Measurements from ENCODE around the gene C4BPA. TPM values are rescaled to one million over a fixed set of nuclear protein-coding genes. Genes with fewer than 3 reads are reported as not detected.

C4BPA gene
- total RNA-seq, 1 donor = not detected

DNA sequence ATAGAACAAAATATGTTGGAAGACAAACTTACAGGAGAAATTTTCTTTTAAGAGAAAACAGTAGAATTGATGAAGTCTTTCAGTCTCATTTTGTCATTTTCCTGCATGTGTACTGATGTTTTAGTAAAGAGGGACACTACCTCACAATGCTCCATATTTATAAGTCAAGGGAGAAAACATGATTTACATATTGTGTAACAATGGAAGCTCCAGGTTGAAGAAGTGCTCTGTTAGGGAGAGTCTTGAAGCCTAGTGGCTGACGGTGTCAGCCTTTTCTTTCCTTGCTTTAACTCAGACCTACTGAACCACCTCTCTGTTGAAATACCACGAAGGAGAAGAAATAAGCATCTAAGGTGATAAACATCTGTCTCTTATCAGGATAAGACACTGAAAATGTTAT is 75.0 kb downstream of the C4BPA start:
- H3K36me3 ChIP-seq (ENCODE audit: insufficient read depth, low read length) = no peaks in the 10 kb centered on the region
- no peak for DNase-seq (ENCODE audit: insufficient read length, low spot score, missing footprints)
- H2AFZ ChIP-seq (ENCODE audit: low read length) = no peak overlapping the region
- H3K4me3 ChIP-seq (ENCODE audit: insufficient read depth, low read length) = no peak overlapping the region
- no peak overlapping the region for H3K4me2 ChIP-seq (ENCODE audit: insufficient read depth, low read length)
- H3K27me3 ChIP-seq (ENCODE audit: insufficient read depth, low read length) = no peaks in the 10 kb centered on the region
- H3K79me2 ChIP-seq (ENCODE audit: insufficient read depth, low read length) = no peaks in the 10 kb centered on the region
- H3K27ac ChIP-seq (ENCODE audit: low read depth, low read length) = no peak overlapping the region
- H3K4me1 ChIP-seq (ENCODE audit: insufficient read depth, low read length) = no peaks in the 10 kb centered on the region
- H4K20me1 ChIP-seq (ENCODE audit: insufficient read depth, low read length) = no peaks in the 10 kb centered on the region
- TF ChIP-seq, protein P1, sequence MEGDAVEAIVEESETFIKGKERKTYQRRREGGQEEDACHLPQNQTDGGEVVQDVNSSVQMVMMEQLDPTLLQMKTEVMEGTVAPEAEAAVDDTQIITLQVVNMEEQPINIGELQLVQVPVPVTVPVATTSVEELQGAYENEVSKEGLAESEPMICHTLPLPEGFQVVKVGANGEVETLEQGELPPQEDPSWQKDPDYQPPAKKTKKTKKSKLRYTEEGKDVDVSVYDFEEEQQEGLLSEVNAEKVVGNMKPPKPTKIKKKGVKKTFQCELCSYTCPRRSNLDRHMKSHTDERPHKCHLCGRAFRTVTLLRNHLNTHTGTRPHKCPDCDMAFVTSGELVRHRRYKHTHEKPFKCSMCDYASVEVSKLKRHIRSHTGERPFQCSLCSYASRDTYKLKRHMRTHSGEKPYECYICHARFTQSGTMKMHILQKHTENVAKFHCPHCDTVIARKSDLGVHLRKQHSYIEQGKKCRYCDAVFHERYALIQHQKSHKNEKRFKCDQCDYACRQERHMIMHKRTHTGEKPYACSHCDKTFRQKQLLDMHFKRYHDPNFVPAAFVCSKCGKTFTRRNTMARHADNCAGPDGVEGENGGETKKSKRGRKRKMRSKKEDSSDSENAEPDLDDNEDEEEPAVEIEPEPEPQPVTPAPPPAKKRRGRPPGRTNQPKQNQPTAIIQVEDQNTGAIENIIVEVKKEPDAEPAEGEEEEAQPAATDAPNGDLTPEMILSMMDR (IDR thresholded peaks at IDR 0.05; ENCODE audit: extremely low read depth, low read depth, low read length) = no peak
- no peaks in the 10 kb centered on the region for H3K9me3 ChIP-seq (ENCODE audit: low read depth, low read length)

DNA sequence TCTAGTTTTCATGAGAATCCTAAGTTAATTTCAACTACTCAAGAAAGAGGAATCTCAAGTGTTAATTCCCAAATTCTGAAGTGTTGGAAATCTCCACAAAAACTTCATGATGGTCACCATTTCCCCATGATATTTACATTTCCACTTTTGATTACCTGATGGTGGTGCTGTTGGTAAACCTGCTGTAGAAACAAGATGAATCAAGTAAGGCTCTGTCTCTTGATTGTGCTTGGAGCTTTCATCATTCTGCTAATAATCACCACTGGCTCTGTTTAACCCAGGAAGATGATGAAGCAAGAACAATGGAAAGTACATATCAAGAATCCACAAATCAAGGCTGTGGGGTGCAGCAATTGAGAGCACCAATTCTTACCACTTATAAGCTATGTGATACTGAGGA is 77.8 kb downstream of the C4BPA start:
- H3K79me2 ChIP-seq (ENCODE audit: insufficient read depth, low read length) = no peaks in the 10 kb centered on the region
- no peaks in the 10 kb centered on the region for H3K27me3 ChIP-seq (ENCODE audit: insufficient read depth, low read length)
- no peaks in the 10 kb centered on the region for H4K20me1 ChIP-seq (ENCODE audit: insufficient read depth, low read length)
- no peaks in the 10 kb centered on the region for H3K4me1 ChIP-seq (ENCODE audit: insufficient read depth, low read length)
- no peaks in the 10 kb centered on the region for H3K9me3 ChIP-seq (ENCODE audit: low read depth, low read length)
- no peak for DNase-seq (ENCODE audit: insufficient read length, low spot score, missing footprints)
- H2AFZ ChIP-seq (ENCODE audit: low read length) = no peak overlapping the region
- H3K4me3 ChIP-seq (ENCODE audit: insufficient read depth, low read length) = no peak overlapping the region
- H3K27ac ChIP-seq (ENCODE audit: low read depth, low read length) = no peak overlapping the region
- no peak overlapping the region for H3K4me2 ChIP-seq (ENCODE audit: insufficient read depth, low read length)
- no peaks in the 10 kb centered on the region for H3K36me3 ChIP-seq (ENCODE audit: insufficient read depth, low read length)
- TF ChIP-seq, protein P1 (IDR thresholded peaks at IDR 0.05; ENCODE audit: extremely low read depth, low read depth, low read length) = no peak

DNA sequence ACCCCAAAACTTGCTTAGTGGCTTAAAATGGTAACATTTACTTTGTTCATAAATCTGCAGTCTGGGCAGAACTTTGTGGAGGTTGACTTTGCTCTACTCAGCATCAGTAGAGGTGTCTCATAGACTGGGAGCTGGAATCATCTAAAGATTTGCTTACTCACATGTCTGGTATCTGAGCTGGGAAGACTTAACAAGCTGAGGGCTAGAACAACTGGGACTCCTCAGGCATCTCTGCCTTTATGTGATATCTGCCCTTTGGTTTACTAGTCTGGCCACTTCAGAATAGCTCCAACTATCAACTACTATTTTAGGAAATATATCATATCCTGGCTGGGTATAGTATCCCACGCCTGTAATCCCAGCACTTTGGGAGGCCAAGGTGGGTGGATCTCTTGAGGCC is 82.5 kb downstream of the C4BPA start:
- no peak for DNase-seq (ENCODE audit: insufficient read length, low spot score, missing footprints)
- TF ChIP-seq, protein P1 (IDR thresholded peaks at IDR 0.05; ENCODE audit: extremely low read depth, low read depth, low read length) = no peak

DNA sequence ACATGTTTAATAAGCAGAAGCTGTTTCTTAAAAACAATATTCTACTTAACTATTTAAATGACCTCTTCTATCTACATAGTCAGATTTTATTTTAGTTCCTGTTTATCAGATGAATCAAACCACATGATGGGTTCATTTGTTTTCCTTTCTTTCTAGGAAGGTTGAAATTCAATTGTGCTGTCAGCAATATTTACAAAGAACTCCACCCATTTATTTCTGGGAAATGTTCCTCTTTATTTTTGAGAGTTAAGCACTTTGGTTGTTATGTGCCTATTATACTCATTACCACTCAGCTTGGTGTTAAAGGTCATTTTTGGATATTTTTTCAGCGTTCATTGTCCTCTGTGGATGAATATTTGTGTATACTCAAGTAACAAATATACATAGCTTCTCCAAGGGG is 84.9 kb downstream of the C4BPA start:
- no peaks in the 10 kb centered on the region for H3K36me3 ChIP-seq (ENCODE audit: insufficient read depth, low read length)
- H3K79me2 ChIP-seq (ENCODE audit: insufficient read depth, low read length) = no peaks in the 10 kb centered on the region
- no peak overlapping the region for H2AFZ ChIP-seq (ENCODE audit: low read length)
- no peaks in the 10 kb centered on the region for H3K4me1 ChIP-seq (ENCODE audit: insufficient read depth, low read length)
- DNase-seq (ENCODE audit: insufficient read length, low spot score, missing footprints) = no peak
- H3K4me3 ChIP-seq (ENCODE audit: insufficient read depth, low read length) = no peak overlapping the region
- H3K27me3 ChIP-seq (ENCODE audit: insufficient read depth, low read length) = no peaks in the 10 kb centered on the region
- TF ChIP-seq, protein P1 (IDR thresholded peaks at IDR 0.05; ENCODE audit: extremely low read depth, low read depth, low read length) = no peak
- H3K9me3 ChIP-seq (ENCODE audit: low read depth, low read length) = no peaks in the 10 kb centered on the region
- H3K27ac ChIP-seq (ENCODE audit: low read depth, low read length) = no peak overlapping the region
- no peak overlapping the region for H3K4me2 ChIP-seq (ENCODE audit: insufficient read depth, low read length)
- no peaks in the 10 kb centered on the region for H4K20me1 ChIP-seq (ENCODE audit: insufficient read depth, low read length)

More for the DNA sequence above, 82.5 kb downstream of the C4BPA start:
- Histone ChIP-seq H3K27ac (ENCODE audit: low read depth, low read length) (no peak overlapping the region), H3K4me3 (ENCODE audit: insufficient read depth, low read length) (no peak overlapping the region), H3K9me3 (ENCODE audit: low read depth, low read length) (no peaks in the 10 kb centered on the region), H3K79me2 (ENCODE audit: insufficient read depth, low read length) (no peaks in the 10 kb centered on the region), H2AFZ (ENCODE audit: low read length) (no peak overlapping the region), H3K4me2 (ENCODE audit: insufficient read depth, low read length) (no peak overlapping the region), H4K20me1 (ENCODE audit: insufficient read depth, low read length) (no peaks in the 10 kb centered on the region), H3K4me1 (ENCODE audit: insufficient read depth, low read length) (no peaks in the 10 kb centered on the region), H3K27me3 (ENCODE audit: insufficient read depth, low read length) (no peaks in the 10 kb centered on the region), H3K36me3 (ENCODE audit: insufficient read depth, low read length) (no peaks in the 10 kb centered on the region)

Measured in osteoblast (primary cell).